HL-60/S4 (cell line): Measurements from ENCODE around the gene MYH3.
"Not testable (repeated sequence)": the region's sequence is repeated elsewhere in the genome, so short reads cannot be mapped to it uniquely, and the experiment has no call there.

Experiments
- in situ Hi-C: fragments of 300-500 bp; cut with MboI; formaldehyde crosslinking; loops from 2 replicates; pipeline ENCODE4 v1.14.3; 2022; ENCODE audit warnings: low sequenced_read_pairs

The MYH3 gene

GRCh38 chr17:10657148-10657547 lies at the start of gene MYH3:
TSS of gene MYH3 (minus strand) at chr17:10657309. CDS start at chr17:10655064, 2,245 bp downstream.
- in situ Hi-C loops: no loop called here

- in situ Hi-C loops: no loop called here
Measured at GRCh38 chr17:10705727-10706126, 48.6 kb upstream of the MYH3 start.

- in situ Hi-C loops: no loop called here
Measured at GRCh38 chr17:10702574-10702973, 45.5 kb upstream of the MYH3 start.

GRCh38 chr17:10699856-10700255 lies 42.7 kb upstream of the MYH3 start:
- in situ Hi-C loops: no loop called here

- in situ Hi-C loops: no loop called here
Measured at GRCh38 chr17:10698096-10698818, 41.1 kb upstream of the MYH3 start.

- in situ Hi-C loops: no loop called here
Measured at GRCh38 chr17:10697092-10698081, 40.3 kb upstream of the MYH3 start, which contains the start of the genes ADPRM and SCO1. TSS of gene ADPRM (plus strand) at chr17:10697594. CDS start at chr17:10704927, 7,333 bp downstream. TSS of gene SCO1 (minus strand) at chr17:10697533. CDS start at chr17:10697507, 26 bp downstream.

GRCh38 chr17:10695875-10696407 lies 38.8 kb upstream of the MYH3 start:
- in situ Hi-C loops: not testable (repeated sequence)

- in situ Hi-C loops: no loop called here
Measured at GRCh38 chr17:10687499-10687898, 30.4 kb upstream of the MYH3 start.

- in situ Hi-C loops: no loop called here
Measured at GRCh38 chr17:10683853-10684252, 26.7 kb upstream of the MYH3 start.

GRCh38 chr17:10681866-10682446 lies 24.8 kb upstream of the MYH3 start:
- in situ Hi-C loops: no loop called here

GRCh38 chr17:10674704-10675103 lies 17.6 kb upstream of the MYH3 start:
- in situ Hi-C loops: no loop called here

- in situ Hi-C loops: no loop called here
Measured at GRCh38 chr17:10673312-10673711, 16.2 kb upstream of the MYH3 start.

- in situ Hi-C loops: no loop called here
Measured at GRCh38 chr17:10668775-10669174, 11.7 kb upstream of the MYH3 start.

GRCh38 chr17:10666906-10667305 lies 9.8 kb upstream of the MYH3 start:
- in situ Hi-C loops: no loop called here

- in situ Hi-C loops: no loop called here
Measured at GRCh38 chr17:10664571-10664970, 7.5 kb upstream of the MYH3 start.

- in situ Hi-C loops: no loop called here
Measured at GRCh38 chr17:10663231-10663630, 6.1 kb upstream of the MYH3 start.

- in situ Hi-C loops: no loop called here
Measured at GRCh38 chr17:10661437-10661836, 4.3 kb upstream of the MYH3 start.

GRCh38 chr17:10657879-10658278 lies 770 bp upstream of the MYH3 start:
- in situ Hi-C loops: no loop called here

GRCh38 chr17:10653987-10654386 lies 3.1 kb downstream of the MYH3 start:
- in situ Hi-C loops: no loop called here

GRCh38 chr17:10652984-10653659 lies 4.0 kb downstream of the MYH3 start:
- in situ Hi-C loops: no loop called here
